HG03457 (cell line): ENCODE results near the gene PPP1R36.
"Not testable (repeated sequence)": the region's sequence is repeated elsewhere in the genome, so short reads cannot be mapped to it uniquely, and the experiment has no call there.

ENCODE experiments used
- ATAC-seq: cut with Tn5 transposase; IDR thresholded peaks from one replicate; pipeline ENCODE4 v1.9.1; 2021; ENCODE audit warnings: moderate number of reproducible peaks; ENCODE audit not compliant: unreplicated experiment

Gene PPP1R36

GRCh38 chr14:64517667-64518066, 32.1 kb upstream of the PPP1R36 start:
- ATAC-seq: not testable (repeated sequence)

- no peak for ATAC-seq
Observed at GRCh38 chr14:64518229-64518628, 31.5 kb upstream of the PPP1R36 start.

- no peak for ATAC-seq
Observed at GRCh38 chr14:64520699-64521098, 29.1 kb upstream of the PPP1R36 start.

GRCh38 chr14:64522591-64523355, 27.0 kb upstream of the PPP1R36 start:
- ATAC-seq: no peak

- no peak for ATAC-seq
Observed at GRCh38 chr14:64525354-64525753, 24.4 kb upstream of the PPP1R36 start.

- ATAC-seq: no peak
Observed at GRCh38 chr14:64531567-64531966, 18.2 kb upstream of the PPP1R36 start.

- ATAC-seq: no peak
Observed at GRCh38 chr14:64536488-64537245, 13.1 kb upstream of the PPP1R36 start.

GRCh38 chr14:64540208-64541202, 9.3 kb upstream of the PPP1R36 start, which contains the start of gene HSPA2:
Gene HSPA2 (plus strand): TSS chr14:64540741. CDS start chr14:64540850, 109 bp downstream.
- ATAC-seq: peak; percentile 89

- ATAC-seq: no peak
Observed at GRCh38 chr14:64541261-64541971, 8.3 kb upstream of the PPP1R36 start.

- no peak for ATAC-seq
Observed at GRCh38 chr14:64541972-64542835, 7.6 kb upstream of the PPP1R36 start.

- ATAC-seq: no peak
Observed at GRCh38 chr14:64542836-64543201, 6.9 kb upstream of the PPP1R36 start.

GRCh38 chr14:64544607-64545312, 5.0 kb upstream of the PPP1R36 start:
- no peak for ATAC-seq

GRCh38 chr14:64549016-64549415, 745 bp upstream of the PPP1R36 start:
- ATAC-seq: no peak

GRCh38 chr14:64550621-64551333, 1.0 kb downstream of the PPP1R36 start:
- ATAC-seq: no peak

- ATAC-seq: no peak
Observed at GRCh38 chr14:64554556-64554955, 4.8 kb downstream of the PPP1R36 start.

GRCh38 chr14:64556526-64556925, 6.8 kb downstream of the PPP1R36 start:
- ATAC-seq: no peak

GRCh38 chr14:64558216-64558615, 8.5 kb downstream of the PPP1R36 start:
- ATAC-seq: not testable (repeated sequence)

- no peak for ATAC-seq
Observed at GRCh38 chr14:64561631-64562030, 11.9 kb downstream of the PPP1R36 start.
